Keratinocyte (primary cell): ENCODE results near the gene CRIP3. TPM values are rescaled to one million over a fixed set of nuclear protein-coding genes. Genes with fewer than 3 reads are reported as not detected.

Experiments
- DNase-seq: peaks from one replicate; pipeline ENCODE4 v3.0.0-alpha.2; 2011; ENCODE audit warnings: low read depth, missing footprints, low spot score
- FAIRE-seq: peaks from 2 replicates; lab custom pipeline; 2011; peaks lifted over from hg19 to GRCh38; lab: Jason Lieb, UNC
- H2AFZ ChIP-seq: 2 replicates; pipeline ENCODE4 v1.6.0; 2012; ENCODE audit warnings: low read length, control low read depth, inconsistent platforms; ENCODE audit not compliant: control insufficient read depth
- H3K27ac ChIP-seq: 2 replicates; pipeline ENCODE4 v1.5.1; 2011; ENCODE audit warnings: low read length; ENCODE audit not compliant: control insufficient read depth, insufficient read depth
- H3K27me3 ChIP-seq: 3 replicates; pipeline ENCODE4 v1.6.0; 2011; ENCODE audit warnings: low read length; ENCODE audit not compliant: control insufficient read depth, insufficient read depth; ENCODE audit errors: extremely low read depth
- H3K36me3 ChIP-seq, 2 experiments: 2 replicates in 1 of 2; 3 replicates in 1 of 2; pipeline ENCODE4 v1.5.1; 2011; ENCODE audit warnings: low read length in 2 of 2, mild to moderate bottlenecking in 1 of 2; ENCODE audit not compliant: control insufficient read depth in 2 of 2, insufficient read depth in 2 of 2; ENCODE audit errors: extremely low read depth in 1 of 2
- H3K4me1 ChIP-seq: 3 replicates; pipeline ENCODE4 v1.5.1; 2011; ENCODE audit warnings: low read length; ENCODE audit not compliant: control insufficient read depth, insufficient read depth; ENCODE audit errors: extremely low read depth
- H3K4me2 ChIP-seq: 3 replicates; pipeline ENCODE4 v1.6.0; 2011; ENCODE audit warnings: low read depth, low read length; ENCODE audit not compliant: control insufficient read depth, insufficient read depth; ENCODE audit errors: extremely low read depth
- H3K4me3 ChIP-seq, 3 experiments: fragments of 200-600 bp in 1 of 3; sonication (generic) in 1 of 3; 2 replicates in 2 of 3; 3 replicates in 1 of 3; pipeline ENCODE4 v1.5.1; 2011 to 2016; ENCODE audit warnings: low read length in 3 of 3, mild to moderate bottlenecking in 3 of 3, control low read depth in 2 of 3, inconsistent platforms in 1 of 3, low read depth in 1 of 3, mixed read lengths in 1 of 3, mixed run types in 1 of 3, moderate library complexity in 1 of 3; ENCODE audit not compliant: control insufficient read depth in 2 of 3, insufficient read depth in 2 of 3; ENCODE audit errors: extremely low read depth in 1 of 3
- H3K79me2 ChIP-seq: 2 replicates; pipeline ENCODE4 v1.6.0; 2012; ENCODE audit warnings: low read length; ENCODE audit not compliant: control insufficient read depth, insufficient read depth
- H3K9ac ChIP-seq: 3 replicates; pipeline ENCODE4 v1.6.0; 2011; ENCODE audit warnings: low read length; ENCODE audit not compliant: control insufficient read depth, insufficient read depth; ENCODE audit errors: extremely low read depth
- H3K9me1 ChIP-seq: 3 replicates; pipeline ENCODE4 v1.6.0; 2011; ENCODE audit warnings: low read length; ENCODE audit not compliant: control insufficient read depth, insufficient read depth; ENCODE audit errors: extremely low read depth
- H3K9me3 ChIP-seq: 2 replicates; pipeline ENCODE4 v1.5.1; 2012; ENCODE audit warnings: low read depth, low read length; ENCODE audit not compliant: control insufficient read depth
- H4K20me1 ChIP-seq: 3 replicates; pipeline ENCODE4 v1.6.0; 2011; ENCODE audit warnings: low read length; ENCODE audit not compliant: control insufficient read depth, insufficient read depth; ENCODE audit errors: extremely low read depth
- CTCF ChIP-seq, 3 experiments: IDR thresholded peaks in 1 of 3; conservative IDR thresholded peaks in 1 of 3; optimal IDR thresholded peaks in 1 of 3; 2 replicates in 2 of 3; 3 replicates in 1 of 3; pipeline versions ENCODE3 to v1.5.1; 2011; ENCODE audit warnings: low read length in 3 of 3, mild to moderate bottlenecking in 3 of 3, moderate library complexity in 2 of 3, control low read depth in 1 of 3, inconsistent platforms in 1 of 3; ENCODE audit not compliant: insufficient read depth in 2 of 3; ENCODE audit errors: extremely low read depth in 1 of 3
- EZH2 ChIP-seq: IDR thresholded peaks from one replicate; pipeline ENCODE4 v1.6.1; 2012; ENCODE audit warnings: inconsistent platforms, mild to moderate bottlenecking, low read length, moderate library complexity
- dilution Hi-C: fragments of 300-500 bp; cut with MboI; formaldehyde crosslinking; loops from one replicate; pipeline ENCODE4 v1.7.0; 2020; ENCODE audit warnings: low sequenced_read_pairs; ENCODE audit not compliant: extremely low pct_ligation_motif_present
- polyA plus RNA-seq, 5 experiments: library from polyadenylated mRNA; depleted of rRNA in 3 of 5; stranded (reverse) in 3 of 5; stranded (forward) in 1 of 5; unstranded in 1 of 5; fragments of >200 nt; gene quantifications; 1 replicate in 1 of 5; 2 replicates in 3 of 5; 3 replicates in 1 of 5; pipeline versions ENCODE4 v1.2.1 to v1.2.3, GENCODE V29; 2011 to 2012; ENCODE audit warnings: missing spikeins in 2 of 5, low read depth in 1 of 5, low replicate concordance in 1 of 5

CRIP3 gene
- polyA plus RNA-seq, 1 donor (not counting 4 experiments of a cell fraction or from before 2014, with no cell fraction given), result 0.26 TPM

GRCh38 chr6:43284991-43285781, 23.4 kb downstream of the CRIP3 start:
- Histone ChIP-seq H4K20me1 (no peaks in the 10 kb centered on the region), H3K9ac (no peak overlapping the region), H3K27ac (no peak overlapping the region), H3K4me1 (peaks cover 4% of the 10 kb centered on the region), H3K4me3 (no peak overlapping the region), H3K79me2 (no peaks in the 10 kb centered on the region), H3K9me3 (no peaks in the 10 kb centered on the region), H3K27me3 (peaks cover 40% of the 10 kb centered on the region), H2AFZ (no peak overlapping the region), H3K36me3 (no peaks in the 10 kb centered on the region), H3K4me2 (peak overlapping the region; percentile 22), H3K9me1 (no peaks in the 10 kb centered on the region)
- dilution Hi-C loops, result no loop called here
- TF ChIP-seq CTCF (optimal IDR thresholded peaks at IDR 0.05 in 1 of 3, IDR thresholded peaks at IDR 0.05 in 1 of 3, conservative IDR thresholded peaks at IDR 0.05 in 1 of 3; ENCODE audit: extremely low read depth in 1 of 3, insufficient read depth in 2 of 3, low read length in 3 of 3) (no peak), EZH2 (peak; percentile 25)
- DNase-seq (no peak), FAIRE-seq (no peak)

GRCh38 chr6:43283905-43284304, 24.7 kb downstream of the CRIP3 start:
- DNase-seq (no peak), FAIRE-seq (no peak)
- Histone ChIP-seq H3K27ac (no peak overlapping the region), H3K9me1 (no peaks in the 10 kb centered on the region), H3K27me3 (peaks cover 40% of the 10 kb centered on the region), H3K4me1 (peaks cover 4% of the 10 kb centered on the region), H3K79me2 (no peaks in the 10 kb centered on the region), H3K36me3 (no peaks in the 10 kb centered on the region), H4K20me1 (no peaks in the 10 kb centered on the region), H3K9ac (no peak overlapping the region), H2AFZ (peak overlapping the region; percentile 29), H3K9me3 (no peaks in the 10 kb centered on the region), H3K4me3 (no peak overlapping the region), H3K4me2 (peak overlapping the region; percentile 54)
- dilution Hi-C loops, result no loop called here
- TF ChIP-seq CTCF (optimal IDR thresholded peaks at IDR 0.05 in 1 of 3, IDR thresholded peaks at IDR 0.05 in 1 of 3, conservative IDR thresholded peaks at IDR 0.05 in 1 of 3; ENCODE audit: extremely low read depth in 1 of 3, insufficient read depth in 2 of 3, low read length in 3 of 3) (no peak), EZH2 (no peak)
